Kidney epithelial cell (primary cell): ENCODE results near the gene RNF34. TPM values are rescaled to one million over a fixed set of nuclear protein-coding genes. Genes with fewer than 3 reads are reported as not detected.
A peak's percentile ranks its signal among the peaks of the same experiment; 100 is the strongest.

Source experiments
- DNase-seq: peaks from one replicate; pipeline ENCODE4 v3.0.0-alpha.2; 2010; ENCODE audit warnings: low read depth
- H3K27me3 ChIP-seq: 2 replicates; pipeline ENCODE4 v1.6.0; 2011; ENCODE audit warnings: low read length; ENCODE audit not compliant: control insufficient read depth, insufficient read depth
- H3K36me3 ChIP-seq: 2 replicates; pipeline ENCODE4 v1.5.1; 2011; ENCODE audit warnings: low read length; ENCODE audit not compliant: control insufficient read depth, insufficient read depth
- H3K4me3 ChIP-seq: 2 replicates; pipeline ENCODE4 v1.5.1; 2011; ENCODE audit warnings: low read depth, mild to moderate bottlenecking, control low read depth, low read length
- CTCF ChIP-seq: IDR thresholded peaks from 2 replicates; pipeline ENCODE4 v1.5.1; 2011; ENCODE audit warnings: mild to moderate bottlenecking, moderate library complexity, low read length, control low read depth, inconsistent platforms; ENCODE audit not compliant: insufficient read depth, poor library complexity, severe bottlenecking
- total RNA-seq: library from RNA; depleted of rRNA; stranded (reverse); fragments of >200 nt; gene quantifications from 2 replicates; pipeline ENCODE4 v1.2.3, GENCODE V29; 2015

The RNF34 gene
- total RNA-seq, 1 donor from 2014 or later: 45.3 TPM

- H3K36me3 ChIP-seq: peaks cover 3% of the 10 kb centered on the region
- TF ChIP-seq CTCF: no peak
- no peaks in the 10 kb centered on the region for H3K27me3 ChIP-seq
- no peak for DNase-seq
- no peak overlapping the region for H3K4me3 ChIP-seq
These were observed 40.9 kb downstream of the RNF34 start for GRCh38 chr12:121440768-121441167.

GRCh38 chr12:121441555-121441954 lies 41.6 kb downstream of the RNF34 start:
- H3K36me3 ChIP-seq: peaks cover 3% of the 10 kb centered on the region
- no peak overlapping the region for H3K4me3 ChIP-seq
- H3K27me3 ChIP-seq: no peaks in the 10 kb centered on the region
- no peak for DNase-seq
- no peak for TF ChIP-seq CTCF

GRCh38 chr12:121442028-121442948 lies 42.4 kb downstream of the RNF34 start:
- Histone ChIP-seq H3K27me3 (no peaks in the 10 kb centered on the region), H3K36me3 (peaks cover 3% of the 10 kb centered on the region), H3K4me3 (no peak overlapping the region)
- DNase-seq: no peak
- TF ChIP-seq CTCF: no peak

GRCh38 chr12:121443193-121443870 lies 43.4 kb downstream of the RNF34 start:
- Histone ChIP-seq H3K27me3 (no peaks in the 10 kb centered on the region), H3K36me3 (peaks cover 3% of the 10 kb centered on the region), H3K4me3 (no peak overlapping the region)
- peak; percentile 98 for TF ChIP-seq CTCF
- no peak for DNase-seq

- no peak for DNase-seq
- H3K27me3 ChIP-seq: no peaks in the 10 kb centered on the region
- H3K4me3 ChIP-seq: no peak overlapping the region
- peaks cover 3% of the 10 kb centered on the region for H3K36me3 ChIP-seq
- no peak for TF ChIP-seq CTCF
These were observed 44.3 kb downstream of the RNF34 start for GRCh38 chr12:121443911-121444841.
